Lung (tissue), 12 donors: ENCODE results near the gene SCUBE3. TPM values are rescaled to one million over a fixed set of nuclear protein-coding genes. Genes with fewer than 3 reads are reported as not detected.
A peak's percentile ranks its signal among the peaks of the same experiment; 100 is the strongest.

Experiments used
- ATAC-seq: fragments of 200-7000 bp; cut with Tn5 transposase; one replicate; pipeline ENCODE4 v1.9.1; 2020; ENCODE audit warnings: moderate number of reproducible peaks; ENCODE audit not compliant: insufficient read depth, low FRiP score
- DNase-seq, 3 donors: peaks; one replicate each; pipeline ENCODE4 v3.0.0-alpha.2; 2013 to 2017
- H3K27ac ChIP-seq, 2 donors: one replicate each; pipeline ENCODE4 v1.5.1; 2013; ENCODE audit warnings: mild to moderate bottlenecking in 2 of 2, moderate library complexity in 2 of 2, control low read depth in 1 of 2, inconsistent platforms in 1 of 2, low read depth in 1 of 2, low read length in 1 of 2
- H3K27me3 ChIP-seq, 3 donors: one replicate each; pipeline ENCODE4 v1.5.1; 2013; ENCODE audit warnings: low read length in 2 of 3; ENCODE audit not compliant: control insufficient read depth in 3 of 3, insufficient read depth in 3 of 3
- H3K36me3 ChIP-seq, 4 donors: one replicate each; pipeline ENCODE4 v1.5.1; 2013; ENCODE audit warnings: low read length in 4 of 4, mild to moderate bottlenecking in 1 of 4, moderate library complexity in 1 of 4; ENCODE audit not compliant: control insufficient read depth in 4 of 4, insufficient read depth in 4 of 4
- H3K4me1 ChIP-seq, 5 donors: one replicate each; pipeline ENCODE4 v1.5.1; 2013; ENCODE audit warnings: low read length in 5 of 5, mild to moderate bottlenecking in 2 of 5, moderate library complexity in 1 of 5; ENCODE audit not compliant: control insufficient read depth in 5 of 5, insufficient read depth in 5 of 5
- H3K4me3 ChIP-seq: one replicate; pipeline ENCODE4 v1.5.1; 2013; ENCODE audit warnings: mild to moderate bottlenecking, control low read depth, moderate library complexity
- H3K9ac ChIP-seq, 2 donors: one replicate each; pipeline ENCODE4 v1.5.1; 2013; ENCODE audit warnings: low read length in 2 of 2, control low read depth in 1 of 2; ENCODE audit not compliant: insufficient read depth in 1 of 2
- H3K9me3 ChIP-seq, 4 donors: one replicate each; pipeline ENCODE4 v1.5.1; 2013; ENCODE audit warnings: low read length in 3 of 4, mild to moderate bottlenecking in 1 of 4, moderate library complexity in 1 of 4; ENCODE audit not compliant: control insufficient read depth in 4 of 4, insufficient read depth in 3 of 4
- CTCF ChIP-seq: IDR thresholded peaks from 2 replicates; pipeline ENCODE4 v1.5.1; 2012; ENCODE audit warnings: mild to moderate bottlenecking; ENCODE audit errors: control extremely low read depth, extremely low read depth
- WGBS, 2 donors: extraction: QIAGEN DNeasy Blood & Tissue Kit; methylation state at CpG; one replicate each; pipeline ENCODE4 v1.1.7; 2013; 5-methylcytosine and 5-hydroxymethylcytosine counted together
- polyA plus RNA-seq, 2 donors: library from polyadenylated mRNA; stranded (reverse); fragments of 200-250 nt; gene quantifications; one replicate each; pipeline ENCODE4 v1.2.1, GENCODE V29; 2013
- total RNA-seq, 2 donors: library from RNA; depleted of rRNA in 1 of 2; stranded (reverse); fragments of >200 nt in 1 of 2; gene quantifications; one replicate each; pipeline ENCODE4 v1.2.1, GENCODE V29; 2014 to 2021
- donor health status: control.
- donor health status: control.
- donor health status: Bipolar disorder and iron deficiency.
- donor health status: healthy.
- donor health status: DM: yes; HTN: yes; CAD: no.

Gene SCUBE3
- total and polyA plus RNA-seq, 4 donors = 0.02 to 2.1 (median 0.92) TPM

DNA sequence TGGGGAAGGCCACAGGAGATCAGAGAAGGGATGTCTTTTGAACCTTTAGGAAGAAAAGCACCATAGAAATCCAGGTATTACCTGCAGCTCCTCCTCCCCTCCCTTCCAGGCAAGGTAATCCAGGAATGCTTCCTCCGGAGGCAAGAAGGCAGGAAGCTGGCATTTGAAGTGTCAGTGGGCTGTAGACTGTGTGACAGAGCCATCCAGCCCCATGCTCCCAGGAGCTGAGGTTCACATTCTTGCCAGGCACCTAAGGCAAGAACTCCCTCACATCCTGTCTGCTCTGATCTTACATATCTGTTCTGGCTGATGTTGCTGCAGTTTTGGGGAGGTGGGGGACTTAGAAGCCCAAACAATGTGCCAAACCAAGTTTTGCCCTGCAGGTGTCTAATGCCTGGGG, 27.8 kb upstream of the SCUBE3 start:
- H3K27me3 ChIP-seq = no peaks in the 10 kb centered on the region
- H3K27ac ChIP-seq = peak overlapping the region in 1 of 2 donors; percentile 64
- no peaks in the 10 kb centered on the region for H3K36me3 ChIP-seq
- TF ChIP-seq CTCF = no peak
- 65 to 79% methylated on average over 1 of the region's 1 CpG for WGBS, 2 donors
- DNase-seq (no peak), ATAC-seq (no peak)
- no peaks in the 10 kb centered on the region for H3K9me3 ChIP-seq
- no peak overlapping the region for H3K4me3 ChIP-seq
- H3K4me1 ChIP-seq = peaks cover 5 to 22% (median 10%) of the 10 kb centered on the region in 5 donors
- peak overlapping the region in 1 of 2 donors; percentile 19 for H3K9ac ChIP-seq

DNA sequence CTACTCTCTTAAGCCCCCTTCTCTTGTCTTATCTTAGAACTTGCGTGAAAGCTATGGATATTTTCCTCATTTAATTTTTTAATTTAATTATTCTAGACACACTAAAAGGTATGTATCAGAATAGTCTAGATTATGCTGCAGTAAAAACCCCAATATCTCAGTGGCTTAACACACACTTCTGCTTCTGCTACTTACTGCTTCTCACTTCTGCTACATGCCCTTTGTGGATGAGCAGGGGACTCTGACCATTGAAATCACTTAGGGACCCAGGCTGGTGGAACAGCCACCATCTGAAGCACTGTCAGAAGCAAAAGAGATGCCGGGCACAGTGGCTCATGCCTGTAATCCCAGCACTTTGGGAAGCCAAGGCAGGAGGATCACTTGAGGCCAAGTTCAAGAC, 27.2 kb upstream of the SCUBE3 start:
- ATAC-seq = no peak
- Histone ChIP-seq H3K9ac (no peak overlapping the region), H3K4me1 (peaks cover 3 to 16% (median 6%) of the 10 kb centered on the region in 5 donors), H3K27ac (no peak overlapping the region), H3K36me3 (no peaks in the 10 kb centered on the region), H3K4me3 (no peak overlapping the region), H3K9me3 (no peaks in the 10 kb centered on the region), H3K27me3 (no peaks in the 10 kb centered on the region)
- 98% methylated on average over 2 of the region's 2 CpGs for WGBS, 2 donors
- no peak for DNase-seq
- no peak for TF ChIP-seq CTCF

DNA sequence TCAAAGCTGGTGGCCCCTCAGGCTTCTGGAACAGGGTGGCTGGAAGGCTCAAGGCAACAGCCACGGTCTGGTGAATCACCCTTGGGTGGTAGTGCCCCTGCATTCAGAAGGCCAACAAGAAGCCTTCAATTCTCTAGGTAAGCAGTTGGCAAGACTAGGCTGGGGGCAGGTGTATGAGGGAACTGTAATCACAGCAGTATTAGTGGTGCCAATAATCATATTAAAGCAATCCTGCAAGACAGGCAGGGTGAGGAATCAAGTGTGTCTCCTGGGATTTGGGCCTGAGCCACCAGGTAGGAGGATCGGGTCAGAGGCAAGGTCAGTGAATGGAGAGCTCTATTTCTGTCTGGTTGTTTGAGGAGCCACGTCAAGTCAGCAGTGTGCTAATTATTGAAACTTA, 24.9 kb upstream of the SCUBE3 start:
- ATAC-seq (no peak), DNase-seq (no peak)
- Histone ChIP-seq H3K9me3 (no peaks in the 10 kb centered on the region), H3K9ac (no peak overlapping the region), H3K36me3 (no peaks in the 10 kb centered on the region), H3K4me3 (no peak overlapping the region), H3K4me1 (peaks cover 0 to 13% (median 3%) of the 10 kb centered on the region in 5 donors), H3K27me3 (no peaks in the 10 kb centered on the region), H3K27ac (no peak overlapping the region)
- 77 to 90% methylated on average over 3 of the region's 3 CpGs for WGBS, 2 donors
- TF ChIP-seq CTCF = no peak

DNA sequence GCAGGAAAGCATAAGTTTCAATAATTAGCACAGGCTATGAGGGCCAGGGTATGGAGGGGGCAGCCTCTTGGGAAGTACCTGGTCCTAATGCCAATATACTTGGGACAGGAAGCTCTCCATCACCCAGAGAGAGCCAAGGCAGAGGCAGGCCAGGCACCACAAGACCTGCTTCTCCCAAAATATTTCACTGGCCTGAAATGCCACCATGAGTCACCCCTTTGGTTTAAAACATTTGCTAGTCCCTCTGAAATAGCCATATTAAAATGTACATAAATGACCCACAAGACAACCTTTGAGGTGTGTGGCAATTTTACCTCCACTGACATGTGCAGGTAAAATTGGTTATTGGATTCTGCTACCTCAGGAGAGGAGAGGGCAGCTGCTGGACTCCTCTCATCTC, 23.4 kb upstream of the SCUBE3 start:
- Histone ChIP-seq H3K9ac (no peak overlapping the region), H3K27ac (no peak overlapping the region), H3K36me3 (no peaks in the 10 kb centered on the region), H3K9me3 (no peaks in the 10 kb centered on the region), H3K4me1 (peaks cover 0 to 8% (median 0%) of the 10 kb centered on the region in 5 donors), H3K4me3 (no peak overlapping the region), H3K27me3 (no peaks in the 10 kb centered on the region)
- DNase-seq (no peak), ATAC-seq (no peak)
- no peak for TF ChIP-seq CTCF
